H1 (cell line): ENCODE results near the gene PCNX1. TPM values are rescaled to one million over a fixed set of nuclear protein-coding genes. Genes with fewer than 3 reads are reported as not detected.

Experiments
- CTCF ChIA-PET: fragments of 300-600 bp; sonication (Branson Sonifier 250); formaldehyde crosslinking; loops from one replicate; lab custom pipeline; 2021; ENCODE audit not compliant: partially characterized antibody; lab: Charles Lee
- POLR2A ChIA-PET: fragments of 300-600 bp; sonication (Branson Sonifier 250); formaldehyde crosslinking; loops from one replicate; lab custom pipeline; 2021; ENCODE audit warnings: inconsistent platforms; ENCODE audit not compliant: partially characterized antibody; lab: Charles Lee
- DNase-seq, 2 experiments: peaks; one replicate each; pipeline versions ENCODE4 v3.0.0 to v3.0.0-alpha.2; 2010 to 2022; ENCODE audit warnings: low spot score in 2 of 2, low read depth in 1 of 2, mixed read lengths in 1 of 2
- FAIRE-seq: peaks from 2 replicates; lab custom pipeline; 2011; peaks lifted over from hg19 to GRCh38; lab: Jason Lieb, UNC
- H2AFZ ChIP-seq: 2 replicates; pipeline ENCODE4 v1.8.1; 2012; ENCODE audit warnings: low read length, inconsistent platforms
- H2AK5ac ChIP-seq: 2 replicates; pipeline ENCODE4 v1.6.1; 2013; ENCODE audit warnings: low read depth, low read length
- H2BK120ac ChIP-seq: replicated peaks from 2 replicates; pipeline ENCODE3; 2013; ENCODE audit warnings: low read depth, low read length, inconsistent platforms
- H2BK12ac ChIP-seq: 2 replicates; pipeline ENCODE4 v1.6.1; 2013; ENCODE audit warnings: low read depth, low read length
- H2BK15ac ChIP-seq: 2 replicates; pipeline ENCODE4 v1.6.1; 2013; ENCODE audit warnings: low read length
- H2BK20ac ChIP-seq: 2 replicates; pipeline ENCODE4 v1.6.1; 2013; ENCODE audit warnings: low read length
- H2BK5ac ChIP-seq: 2 replicates; pipeline ENCODE4 v1.6.1; 2013; ENCODE audit warnings: low read depth, low read length
- H3K14ac ChIP-seq: 2 replicates; pipeline ENCODE4 v1.6.1; 2013; ENCODE audit warnings: inconsistent platforms; ENCODE audit not compliant: insufficient read length
- H3K18ac ChIP-seq: 2 replicates; pipeline ENCODE4 v1.6.1; 2013; ENCODE audit warnings: low read length; ENCODE audit errors: extremely low read depth
- H3K23ac ChIP-seq: 2 replicates; pipeline ENCODE4 v1.6.1; 2013; ENCODE audit warnings: inconsistent platforms; ENCODE audit not compliant: insufficient read length
- H3K23me2 ChIP-seq: 2 replicates; pipeline ENCODE4 v1.6.1; 2013; ENCODE audit warnings: low read depth, low read length
- H3K27ac ChIP-seq: 2 replicates; pipeline ENCODE4 v1.6.1; 2011; ENCODE audit warnings: low read depth, low read length, inconsistent platforms
- H3K27me3 ChIP-seq, 4 experiments: replicated peaks in 1 of 4; 1 replicate in 1 of 4; 2 replicates in 3 of 4; pipeline versions ENCODE4 v1.6.1 to v1.8.1; 2011 to 2013; ENCODE audit warnings: low read length in 3 of 4, mild to moderate bottlenecking in 3 of 4, inconsistent platforms in 2 of 4, mixed read lengths in 2 of 4, moderate library complexity in 1 of 4; ENCODE audit not compliant: control insufficient read depth in 3 of 4, insufficient read depth in 3 of 4; ENCODE audit errors: extremely low read depth in 1 of 4
- H3K36me3 ChIP-seq, 4 experiments: 2 replicates each; pipeline versions ENCODE4 v1.6.1 to v1.8.1; 2011 to 2013; ENCODE audit warnings: mild to moderate bottlenecking in 4 of 4, low read length in 3 of 4, moderate library complexity in 2 of 4, control low read depth in 1 of 4, inconsistent platforms in 1 of 4; ENCODE audit not compliant: insufficient read depth in 4 of 4, control insufficient read depth in 2 of 4
- H3K4ac ChIP-seq: replicated peaks from 2 replicates; pipeline ENCODE3; 2013; ENCODE audit warnings: low read length, low read depth, mixed read lengths, inconsistent platforms; ENCODE audit not compliant: insufficient read length
- H3K4me1 ChIP-seq, 4 experiments: replicated peaks in 1 of 4; 1 replicate in 1 of 4; 2 replicates in 3 of 4; pipeline versions ENCODE4 v1.6.1 to v1.8.1; 2011 to 2013; ENCODE audit warnings: low read length in 3 of 4, inconsistent platforms in 2 of 4, mixed read lengths in 1 of 4; ENCODE audit not compliant: insufficient read depth in 4 of 4, control insufficient read depth in 3 of 4
- H3K4me2 ChIP-seq, 2 experiments: 2 replicates each; pipeline versions ENCODE4 v1.6.1 to v1.8.1; 2011 to 2013; ENCODE audit warnings: low read depth in 2 of 2, low read length in 2 of 2, control low read depth in 1 of 2, inconsistent platforms in 1 of 2, mild to moderate bottlenecking in 1 of 2; ENCODE audit not compliant: insufficient read depth in 1 of 2
- H3K4me3 ChIP-seq, 4 experiments: fragments of 200-600, 300-600 bp in 1 of 4; sonication (generic), shearing (Covaris generic), sonication (Bioruptor Twin) in 1 of 4; 2 replicates each; pipeline versions ENCODE4 v1.5.1 to v1.8.1; 2011 to 2016; ENCODE audit warnings: low read length in 4 of 4, low read depth in 3 of 4, control low read depth in 2 of 4, inconsistent platforms in 2 of 4, mild to moderate bottlenecking in 2 of 4, mixed read lengths in 1 of 4, moderate library complexity in 1 of 4; ENCODE audit not compliant: insufficient read depth in 2 of 4; ENCODE audit errors: extremely low read depth in 1 of 4
- H3K56ac ChIP-seq: replicated peaks from 2 replicates; pipeline ENCODE3; 2013; ENCODE audit warnings: low read depth, mild to moderate bottlenecking, mixed read lengths, low read length, inconsistent platforms; ENCODE audit not compliant: insufficient read length
- H3K79me1 ChIP-seq: 2 replicates; pipeline ENCODE4 v1.6.1; 2013; ENCODE audit warnings: low read depth, low read length, control low read depth
- H3K79me2 ChIP-seq, 2 experiments: 2 replicates each; pipeline versions ENCODE4 v1.6.1 to v1.8.1; 2012 to 2013; ENCODE audit warnings: low read length in 2 of 2, mild to moderate bottlenecking in 2 of 2, inconsistent platforms in 1 of 2; ENCODE audit not compliant: insufficient read depth in 2 of 2, control insufficient read depth in 1 of 2
- H3K9ac ChIP-seq, 4 experiments: replicated peaks in 1 of 4; 1 replicate in 1 of 4; 2 replicates in 3 of 4; pipeline versions ENCODE4 v1.6.1 to v1.8.1; 2011 to 2013; ENCODE audit warnings: low read depth in 3 of 4, low read length in 3 of 4, control low read depth in 2 of 4, mild to moderate bottlenecking in 2 of 4, moderate library complexity in 2 of 4, inconsistent platforms in 1 of 4; ENCODE audit errors: extremely low read depth in 1 of 4
- H3K9me3 ChIP-seq, 2 experiments: 2 replicates each; pipeline versions ENCODE4 v1.6.1 to v1.8.1; 2012 to 2013; ENCODE audit warnings: mild to moderate bottlenecking in 2 of 2, moderate library complexity in 2 of 2, control low read depth in 1 of 2, inconsistent platforms in 1 of 2, low read depth in 1 of 2, low read length in 1 of 2, mixed read lengths in 1 of 2; ENCODE audit not compliant: insufficient read depth in 2 of 2
- H4K20me1 ChIP-seq, 2 experiments: replicated peaks in 1 of 2; 2 replicates each; pipeline versions ENCODE3 to v1.8.1; 2011 to 2013; ENCODE audit warnings: inconsistent platforms in 2 of 2, low read length in 2 of 2, mild to moderate bottlenecking in 1 of 2; ENCODE audit not compliant: insufficient read depth in 2 of 2, control insufficient read depth in 1 of 2
- H4K5ac ChIP-seq: 2 replicates; pipeline ENCODE4 v1.6.1; 2013; ENCODE audit warnings: low read length, low read depth, mixed read lengths, inconsistent platforms; ENCODE audit not compliant: insufficient read length
- H4K8ac ChIP-seq: 2 replicates; pipeline ENCODE4 v1.8.0; 2013; ENCODE audit warnings: mild to moderate bottlenecking, moderate library complexity, low read length, inconsistent platforms; ENCODE audit not compliant: insufficient read depth; ENCODE audit errors: extremely low read depth
- H4K91ac ChIP-seq: replicated peaks from 2 replicates; pipeline ENCODE3; 2013; ENCODE audit warnings: low read length, mixed read lengths, inconsistent platforms; ENCODE audit not compliant: insufficient read length
- BRCA1 ChIP-seq: IDR thresholded peaks from 2 replicates; pipeline ENCODE4 v1.6.1; 2012; ENCODE audit warnings: low read depth, low read length, improper control_type of control experiment
- CEBPB ChIP-seq: IDR thresholded peaks from 2 replicates; pipeline ENCODE4 v1.6.1; 2012; ENCODE audit warnings: low read depth, low read length
- CREB1 ChIP-seq: IDR thresholded peaks from 2 replicates; pipeline ENCODE4 v1.6.1; 2012; ENCODE audit warnings: inconsistent platforms
- GABPA ChIP-seq: IDR thresholded peaks from 2 replicates; pipeline ENCODE4 v1.6.1; 2011; ENCODE audit warnings: mild to moderate bottlenecking, low read length, moderate library complexity, borderline replicate concordance; ENCODE audit not compliant: insufficient read depth
- JUND ChIP-seq: IDR thresholded peaks from 2 replicates; pipeline ENCODE4 v1.6.1; 2011; ENCODE audit warnings: mild to moderate bottlenecking, improper control_type of control experiment, low read length
- KDM1A ChIP-seq: fragments of 200-600, 300-600 bp; sonication (generic); IDR thresholded peaks from 2 replicates; pipeline ENCODE4 v1.7.1; 2016; ENCODE audit warnings: mild to moderate bottlenecking, low read length, borderline replicate concordance
- KDM5A ChIP-seq: fragments of 200-600 bp; IDR thresholded peaks from 2 replicates; pipeline ENCODE4 v1.7.1; 2012; ENCODE audit warnings: mild to moderate bottlenecking, low read length, inconsistent platforms, mixed read lengths
- RFX5 ChIP-seq: IDR thresholded peaks from 2 replicates; pipeline ENCODE4 v1.6.1; 2011; ENCODE audit warnings: low read depth, low read length, improper control_type of control experiment, borderline replicate concordance
- RXRA ChIP-seq: IDR thresholded peaks from 2 replicates; pipeline ENCODE4 v1.6.1; 2011; ENCODE audit warnings: low read depth, mild to moderate bottlenecking, low read length, moderate library complexity; ENCODE audit not compliant: insufficient read depth
- SIN3A ChIP-seq, 2 experiments: IDR thresholded peaks in 1 of 2; conservative IDR thresholded peaks in 1 of 2; 2 replicates each; pipeline ENCODE4 v1.6.1; 2011 to 2012; ENCODE audit warnings: low read length in 2 of 2, improper control_type of control experiment in 1 of 2, low read depth in 1 of 2, mild to moderate bottlenecking in 1 of 2
- SIX5 ChIP-seq: IDR thresholded peaks from 2 replicates; pipeline ENCODE4 v1.6.1; 2011; ENCODE audit warnings: mild to moderate bottlenecking, low read depth, low read length
- ZNF274 ChIP-seq: IDR thresholded peaks from 2 replicates; pipeline ENCODE4 v1.7.0; 2012; ENCODE audit warnings: low read length, borderline replicate concordance; ENCODE audit errors: extremely low read depth
- WGBS, 2 experiments: shearing (Covaris generic) in 1 of 2; methylation state at CpG; one replicate each; pipeline versions ENCODE4 v1.1.6 to v1.1.7; 2013 to 2015; ENCODE audit warnings: low lambda C conversion rate in 2 of 2, mixed read lengths in 2 of 2, inconsistent platforms in 1 of 2, low coverage in 1 of 2, missing lambda C conversion rate in 1 of 2; ENCODE audit not compliant: insufficient replicate concordance in 2 of 2, insufficient coverage in 1 of 2, insufficient read length in 1 of 2; ENCODE audit errors: extremely low coverage in 1 of 2, missing lambda C conversion rate in 1 of 2; 5-methylcytosine and 5-hydroxymethylcytosine counted together
- polyA plus RNA-seq, 7 experiments: library from polyadenylated mRNA; depleted of rRNA in 3 of 7; stranded (reverse) in 5 of 7; unstranded in 2 of 7; fragments of >200 nt in 5 of 7; fragments of 200-250 nt in 2 of 7; gene quantifications; 1 replicate in 5 of 7; 2 replicates in 1 of 7; 4 replicates in 1 of 7; pipeline versions ENCODE4 v1.2.1 to v1.2.3, GENCODE V29; 2011 to 2013; ENCODE audit warnings: missing spikeins in 2 of 7, mixed read lengths in 2 of 7
- total RNA-seq: library from RNA; stranded (reverse); fragmentation: NEBNext Ultra II Directional; extraction: Animal tissue kit (Norgen Biotek cat#: 25700); gene quantifications from 2 replicates; pipeline ENCODE4 v1.2.1, GENCODE V29; 2021

Gene PCNX1
- total and polyA plus RNA-seq, 2 of the 8 experiments (the other 6 are each of a cell fraction or from before 2014, with no cell fraction given) = 37.7 to 53.2 TPM

DNA sequence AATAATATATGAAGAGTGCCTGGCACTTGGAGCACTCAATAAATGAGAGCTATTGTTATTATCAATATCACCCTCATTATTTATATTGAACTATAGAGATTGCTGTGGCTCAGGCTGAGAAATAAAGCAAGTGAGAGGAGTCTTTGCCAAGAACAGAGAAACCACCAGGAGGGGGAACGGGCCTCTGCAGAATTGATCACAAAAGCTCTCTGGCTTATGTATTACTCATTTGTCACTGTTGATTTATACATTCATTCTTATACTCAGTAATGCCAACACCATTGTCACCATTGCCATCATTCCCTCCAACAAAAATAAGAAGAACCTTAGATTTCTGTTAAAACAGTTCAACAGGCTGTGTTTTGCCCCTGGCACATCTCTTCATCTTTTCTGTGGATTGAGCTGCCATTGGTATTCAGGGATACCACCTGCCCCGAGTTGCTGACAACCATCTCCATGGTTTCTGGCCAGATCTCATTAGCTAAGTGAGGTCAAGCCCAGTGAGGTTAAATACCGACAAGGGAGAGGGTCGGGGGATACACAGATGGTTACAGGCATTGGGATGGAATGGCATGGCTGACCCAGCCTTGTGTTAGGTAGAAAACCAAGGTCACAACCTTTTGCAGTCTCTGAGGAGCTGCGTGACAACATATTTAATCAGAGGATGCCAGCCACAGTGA is 21.8 kb upstream of the PCNX1 start:
- Histone ChIP-seq H4K8ac (no peak overlapping the region), H3K79me2 (no peaks in the 10 kb centered on the region), H3K9me3 (no peaks in the 10 kb centered on the region), H3K18ac (no peak overlapping the region), H3K4me3 (no peak overlapping the region), H2BK15ac (no peak overlapping the region), H4K20me1 (no peaks in the 10 kb centered on the region), H2BK120ac (no peak overlapping the region), H2AK5ac (no peak overlapping the region), H3K23ac (no peak overlapping the region), H4K5ac (no peak overlapping the region), H3K14ac (no peak overlapping the region), H2BK5ac (no peak overlapping the region), H2BK12ac (no peak overlapping the region), H2BK20ac (no peak overlapping the region), H3K4ac (no peak overlapping the region), H3K4me2 (no peak overlapping the region), H3K56ac (no peak overlapping the region), H3K23me2 (no peaks in the 10 kb centered on the region; the same call in 1 of the 2 replicates), H3K27me3 (no peaks in the 10 kb centered on the region), H3K36me3 (no peaks in the 10 kb centered on the region), H3K9ac (no peak overlapping the region), H4K91ac (no peak overlapping the region), H2AFZ (no peak overlapping the region), H3K27ac (no peak overlapping the region), H3K4me1 (peaks cover 0 to 7% (median 3%) of the 10 kb centered on the region in 4 experiments; a peak in 4 of 7 replicates), H3K79me1 (no peaks in the 10 kb centered on the region)
- FAIRE-seq (no peak), DNase-seq (no peak)
- ChIA-PET POLR2A (no interaction called here), CTCF (interaction anchor here (1.1 to 4.1 kb wide), 4 partner anchors 9 to 73 kb away, joined by 3 to 18 read pairs (median 4); partner anchors contain the start of gene PCNX1)
- WGBS, 2 experiments = 92% methylated on average over 5 of the region's 5 CpGs; no CpG with 5 or more reads in 1 of the 2 experiments
- TF ChIP-seq CREB1 = no peak
- no peak for TF ChIP-seq CEBPB
- TF ChIP-seq ZNF274 = no peak
- no peak for TF ChIP-seq RFX5
- TF ChIP-seq KDM1A = no peak
- TF ChIP-seq BRCA1 = no peak
- no peak for TF ChIP-seq SIN3A (conservative IDR thresholded peaks at IDR 0.05 in 1 of 2, IDR thresholded peaks at IDR 0.05 in 1 of 2; ENCODE audit: low read depth in 1 of 2, low read length in 2 of 2)
- no peak for TF ChIP-seq GABPA
- no peak for TF ChIP-seq RXRA
- TF ChIP-seq SIX5 = no peak
- TF ChIP-seq KDM5A = no peak
- no peak for TF ChIP-seq JUND
